ENCODE data around the gene TANGO2.
A peak's percentile ranks its signal among the peaks of the same experiment; 100 is the strongest.
"Not testable (repeated sequence)": the region's sequence is repeated elsewhere in the genome, so short reads cannot be mapped to it uniquely, and the experiment has no call there.

TANGO2 gene

DNA sequence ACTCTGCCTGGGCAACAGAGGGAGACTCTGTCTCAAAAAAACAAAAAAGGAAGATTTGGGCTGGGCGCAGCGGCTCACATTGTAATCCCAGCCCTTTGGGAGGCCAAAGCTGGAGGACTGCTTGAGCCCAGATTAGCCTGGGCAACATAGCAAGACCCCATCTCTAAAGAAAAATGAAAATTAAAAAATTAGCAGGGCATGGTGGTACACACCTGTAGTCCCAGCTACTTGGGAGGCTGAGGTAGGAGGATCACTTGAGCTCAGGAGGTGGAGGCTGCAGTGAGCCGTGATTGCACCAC lies 46.4 kb downstream of the TANGO2 start:
- not testable (repeated sequence) for DNase-seq, H3K27ac Mint-ChIP-seq, H3K4me3 Mint-ChIP-seq, H3K4me1 Mint-ChIP-seq, H3K36me3 Mint-ChIP-seq, H3K27me3 Mint-ChIP-seq, H3K9me3 Mint-ChIP-seq
- CTCF ChIA-PET = interaction anchor here (0.6 kb wide), 1 partner anchor 16 kb away, joined by 4 read pairs; no protein-coding TSS in a partner anchor

DNA sequence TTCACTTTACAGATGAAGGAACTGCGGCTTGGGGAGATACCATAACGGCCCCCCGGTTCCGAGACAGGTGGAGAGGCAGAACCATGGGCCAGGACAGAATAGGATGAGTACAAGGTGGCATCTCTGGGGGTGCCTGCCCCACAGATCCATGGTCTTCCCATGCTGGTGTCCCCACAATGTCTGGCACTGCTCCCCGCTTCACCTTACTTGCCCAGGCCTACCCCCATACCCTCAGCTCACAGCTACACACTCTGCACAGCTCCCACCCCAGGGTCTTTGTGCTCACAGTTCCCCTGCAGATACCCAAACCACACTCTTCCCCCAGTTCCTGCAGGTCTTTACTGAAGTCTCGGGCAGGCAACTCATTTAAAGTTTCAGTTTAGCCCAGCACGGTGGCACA lies 47.7 kb downstream of the TANGO2 start:
- CTCF ChIA-PET = no interaction called here
- no peaks in the 10 kb centered on the region for H3K9me3 Mint-ChIP-seq
- H3K27ac Mint-ChIP-seq = no peak overlapping the region
- no peaks in the 10 kb centered on the region for H3K36me3 Mint-ChIP-seq
- H3K4me3 Mint-ChIP-seq = no peak overlapping the region
- H3K27me3 Mint-ChIP-seq = peaks cover 5% of the 10 kb centered on the region
- no peak for DNase-seq
- no peaks in the 10 kb centered on the region for H3K4me1 Mint-ChIP-seq

DNA sequence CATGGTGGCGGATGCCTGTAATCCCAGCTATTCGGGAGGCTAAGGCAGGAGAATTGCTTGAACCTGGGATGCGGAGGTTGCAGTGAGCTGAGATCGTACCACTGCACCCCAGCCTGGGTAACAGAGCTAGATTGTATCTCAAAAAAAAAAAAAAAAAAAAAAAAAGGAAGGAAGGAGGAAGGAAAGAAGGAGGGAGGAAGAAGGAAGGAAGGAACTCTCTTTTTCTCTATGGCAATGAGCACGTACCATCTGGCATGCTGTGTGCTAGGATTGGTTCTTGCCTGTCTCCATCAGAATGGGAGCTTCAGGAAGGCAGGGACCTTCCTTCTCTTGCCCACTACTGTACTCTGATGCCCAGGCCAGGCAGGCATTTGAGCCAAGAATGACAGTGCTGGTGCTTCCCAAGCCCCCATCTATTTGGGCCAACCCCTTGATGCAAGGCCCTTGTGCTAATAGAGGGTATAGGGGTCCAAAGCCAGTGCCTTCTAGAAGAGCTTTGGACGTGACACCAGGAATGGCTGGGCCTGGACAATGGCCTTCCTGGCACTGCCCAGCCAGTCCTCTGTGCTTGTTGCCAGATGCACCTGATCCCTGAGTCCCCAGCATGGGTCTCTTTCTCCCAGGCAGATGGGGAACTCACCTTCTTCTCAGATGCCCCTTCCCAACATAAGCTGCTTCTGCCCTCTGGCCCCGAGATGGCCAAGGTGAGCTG lies 48.6 kb downstream of the TANGO2 start:
- H3K27me3 Mint-ChIP-seq = peaks cover 5% of the 10 kb centered on the region
- no peak for DNase-seq
- no peak overlapping the region for H3K27ac Mint-ChIP-seq
- no peaks in the 10 kb centered on the region for H3K9me3 Mint-ChIP-seq
- H3K4me1 Mint-ChIP-seq = no peaks in the 10 kb centered on the region
- H3K4me3 Mint-ChIP-seq = no peak overlapping the region
- CTCF ChIA-PET = no interaction called here
- H3K36me3 Mint-ChIP-seq = no peaks in the 10 kb centered on the region

DNA sequence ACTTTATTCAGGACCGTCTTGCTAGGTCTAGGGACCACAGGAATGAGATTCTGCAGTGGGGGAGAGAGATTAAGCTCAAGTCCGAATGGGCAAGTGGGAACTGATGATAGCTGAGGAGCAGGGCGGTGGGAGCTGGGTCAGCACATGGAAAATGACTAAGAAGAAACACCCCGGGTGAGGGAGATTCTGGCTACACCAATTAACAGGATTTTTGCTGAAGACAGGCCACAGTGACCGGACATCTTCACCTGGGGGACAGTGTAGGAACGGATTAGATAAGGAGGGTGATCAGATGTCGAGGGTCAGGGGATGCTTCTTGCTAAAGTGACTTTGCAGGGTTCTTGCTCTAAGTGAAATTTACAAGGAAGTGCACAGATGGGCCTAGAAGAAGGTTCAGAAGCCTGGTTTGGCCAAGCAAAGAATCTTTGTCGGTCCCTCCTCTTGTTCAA lies 50.6 kb downstream of the TANGO2 start:
- CTCF ChIA-PET = interaction anchor here (0.6 kb wide), 1 partner anchor 341 kb away, joined by 3 read pairs; no protein-coding TSS in a partner anchor
- H3K27ac Mint-ChIP-seq = no peak overlapping the region
- DNase-seq = no peak
- H3K9me3 Mint-ChIP-seq = no peaks in the 10 kb centered on the region
- H3K4me1 Mint-ChIP-seq = no peaks in the 10 kb centered on the region
- peaks cover 5% of the 10 kb centered on the region for H3K27me3 Mint-ChIP-seq
- no peaks in the 10 kb centered on the region for H3K36me3 Mint-ChIP-seq
- no peak overlapping the region for H3K4me3 Mint-ChIP-seq

DNA sequence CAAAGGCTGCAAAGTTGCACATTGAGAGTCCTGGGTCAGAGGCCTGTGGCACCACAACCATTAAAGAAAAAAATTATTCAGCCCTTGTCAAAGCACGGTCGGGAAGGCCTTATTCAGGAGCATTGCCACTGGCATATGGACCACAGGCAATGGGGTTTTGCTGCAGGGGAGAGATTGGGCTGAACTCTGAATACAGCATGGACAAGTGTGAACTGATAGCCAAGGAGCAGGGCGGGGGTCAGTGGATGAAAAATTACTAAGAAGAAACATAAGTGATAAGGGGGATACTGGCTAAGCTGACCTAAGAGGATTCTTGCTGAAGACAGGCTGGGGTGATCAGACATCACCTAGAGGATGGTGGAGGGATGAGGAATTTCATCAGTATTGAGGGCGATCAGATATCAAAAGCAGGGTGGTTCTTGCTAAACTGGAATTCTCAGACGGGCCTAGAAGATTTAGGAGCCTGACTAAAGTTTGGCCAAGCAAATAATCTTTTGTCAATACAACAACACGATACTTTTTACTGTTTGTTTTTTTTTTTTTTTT lies 55.8 kb downstream of the TANGO2 start:
- no peaks in the 10 kb centered on the region for H3K9me3 Mint-ChIP-seq
- no peaks in the 10 kb centered on the region for H3K27me3 Mint-ChIP-seq
- CTCF ChIA-PET = no interaction called here
- H3K36me3 Mint-ChIP-seq = peaks cover 8% of the 10 kb centered on the region
- H3K27ac Mint-ChIP-seq = no peak overlapping the region
- DNase-seq = no peak
- no peak overlapping the region for H3K4me3 Mint-ChIP-seq
- peaks cover 17% of the 10 kb centered on the region for H3K4me1 Mint-ChIP-seq

DNA sequence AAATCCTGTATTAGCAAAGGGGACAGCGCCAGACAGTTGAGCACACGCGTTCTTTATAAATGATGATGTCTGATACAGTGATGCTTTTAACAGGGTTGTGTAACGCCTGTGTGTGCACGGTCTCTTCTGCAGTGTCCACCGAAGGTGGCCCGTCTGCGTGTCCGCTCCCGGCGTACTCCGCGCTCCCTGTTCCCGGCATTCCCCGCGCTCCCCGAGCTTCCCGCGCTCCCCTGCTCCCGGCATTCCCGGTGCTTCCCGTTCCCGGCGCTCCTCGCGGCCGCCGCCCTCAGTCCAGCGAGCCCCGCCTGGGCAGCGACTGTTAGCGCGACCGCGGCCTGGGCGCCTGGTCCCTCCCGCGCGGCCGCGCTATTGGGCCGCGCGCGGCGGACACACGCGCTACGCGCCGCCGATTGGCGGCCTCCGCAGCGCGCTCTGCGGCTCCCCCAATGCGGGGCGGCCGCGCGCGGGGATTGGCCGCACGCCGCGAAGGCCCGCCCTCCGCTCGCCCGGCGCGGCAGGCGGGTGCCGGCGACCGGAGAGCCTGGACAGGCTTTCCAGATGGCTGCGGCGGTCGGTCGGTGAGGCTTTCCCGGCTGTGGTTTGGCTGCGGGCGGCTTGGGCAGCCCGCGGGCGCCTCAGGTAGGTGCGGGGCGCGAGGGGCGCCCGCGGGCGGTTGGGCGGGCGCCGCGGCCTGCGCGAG lies 59.0 kb downstream of the TANGO2 start, which contains the start of gene DGCR8:
TSS of gene DGCR8 (plus strand) at position 497 of the 700 bp plus-strand sequence. CDS start 5,723 bp downstream, outside the sequence.
- Mint-ChIP-seq H3K36me3 (peaks cover 14% of the 10 kb centered on the region), H3K27me3 (no peaks in the 10 kb centered on the region), H3K4me1 (peaks cover 45% of the 10 kb centered on the region), H3K9me3 (no peaks in the 10 kb centered on the region), H3K4me3 (peak within 1 kb of the TSS; percentile 94), H3K27ac (peak within 1 kb of the TSS; percentile 93)
- CTCF ChIA-PET = no interaction called here
- DNase-seq = peak; percentile 72

DNA sequence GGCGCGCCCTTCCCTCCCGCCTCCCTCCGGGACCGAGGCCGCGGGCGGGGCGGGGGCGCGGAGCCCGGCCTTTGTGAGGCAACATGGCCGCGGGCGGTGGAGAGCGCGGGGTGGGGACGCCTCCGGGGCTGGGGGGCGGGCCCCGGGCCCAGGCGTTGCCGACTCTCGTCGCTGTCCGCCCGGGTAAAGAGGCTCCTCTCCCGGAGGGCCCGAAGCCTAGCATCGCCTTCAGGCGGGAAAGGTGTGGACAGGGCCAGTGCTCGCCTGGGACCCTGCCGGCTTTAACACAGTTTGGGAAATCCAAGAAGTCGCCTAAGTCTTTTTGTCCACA lies 59.5 kb downstream of the TANGO2 start:
- Mint-ChIP-seq H3K27ac (peak overlapping the region; percentile 54), H3K4me3 (peak overlapping the region; percentile 79), H3K9me3 (no peaks in the 10 kb centered on the region), H3K36me3 (peaks cover 16% of the 10 kb centered on the region), H3K4me1 (peaks cover 46% of the 10 kb centered on the region), H3K27me3 (no peaks in the 10 kb centered on the region)
- DNase-seq = peak; percentile 81
- CTCF ChIA-PET = interaction anchor here (0.6 kb wide), 1 partner anchor 21 kb away, joined by 3 read pairs; no protein-coding TSS in a partner anchor

DNA sequence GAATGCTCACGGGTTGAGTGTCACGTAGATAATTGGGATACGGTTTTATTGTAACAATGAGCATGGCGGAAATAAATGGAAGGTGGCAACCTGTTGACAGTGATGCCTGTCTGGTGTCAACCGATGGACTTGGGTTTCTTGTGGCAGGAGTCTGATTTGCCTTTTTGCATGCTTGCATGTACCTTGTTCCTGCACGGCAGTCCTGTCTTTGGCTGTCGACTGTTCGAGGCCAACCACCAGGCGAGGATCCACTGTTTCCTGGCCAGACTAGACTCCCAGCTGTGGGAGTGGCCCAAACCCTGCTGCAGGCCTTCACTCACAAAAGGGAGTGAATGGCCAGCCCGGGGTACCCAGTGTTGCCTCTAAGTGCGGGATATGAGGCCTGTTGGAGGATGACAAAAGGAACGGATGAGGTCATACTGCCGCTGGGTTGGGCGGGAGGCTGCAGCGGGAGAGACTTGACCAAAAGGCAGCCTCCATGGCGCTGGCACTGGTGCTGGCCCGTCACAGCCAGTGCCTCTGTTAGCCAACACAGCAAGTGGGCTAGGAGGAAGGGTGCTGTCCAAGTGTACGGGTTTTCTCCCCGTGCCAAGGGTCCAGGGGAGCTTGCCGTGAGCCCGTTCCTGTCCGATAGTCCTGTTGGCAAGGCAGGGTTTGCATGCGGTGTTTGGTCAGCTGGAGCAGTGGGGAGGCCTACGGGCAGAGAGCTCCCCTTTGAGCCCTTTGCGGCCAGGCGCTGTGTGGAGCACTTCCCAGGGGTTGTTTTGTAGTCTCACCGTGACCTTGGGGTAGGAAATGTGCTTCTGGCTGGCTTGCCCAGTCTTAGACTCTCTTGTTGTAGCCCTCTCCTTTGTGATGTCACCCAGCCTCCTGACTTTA lies 60.1 kb downstream of the TANGO2 start:
- no peaks in the 10 kb centered on the region for H3K27me3 Mint-ChIP-seq
- peak overlapping the region; percentile 79 for H3K4me3 Mint-ChIP-seq
- H3K27ac Mint-ChIP-seq = peak overlapping the region; percentile 54
- peak; percentile 40 for DNase-seq
- peaks cover 21% of the 10 kb centered on the region for H3K36me3 Mint-ChIP-seq
- no peaks in the 10 kb centered on the region for H3K9me3 Mint-ChIP-seq
- H3K4me1 Mint-ChIP-seq = peaks cover 46% of the 10 kb centered on the region
- CTCF ChIA-PET = interaction anchor here (0.6 to 1.2 kb wide), 3 partner anchors 18 to 28 kb away, joined by 3 read pairs; no protein-coding TSS in a partner anchor

DNA sequence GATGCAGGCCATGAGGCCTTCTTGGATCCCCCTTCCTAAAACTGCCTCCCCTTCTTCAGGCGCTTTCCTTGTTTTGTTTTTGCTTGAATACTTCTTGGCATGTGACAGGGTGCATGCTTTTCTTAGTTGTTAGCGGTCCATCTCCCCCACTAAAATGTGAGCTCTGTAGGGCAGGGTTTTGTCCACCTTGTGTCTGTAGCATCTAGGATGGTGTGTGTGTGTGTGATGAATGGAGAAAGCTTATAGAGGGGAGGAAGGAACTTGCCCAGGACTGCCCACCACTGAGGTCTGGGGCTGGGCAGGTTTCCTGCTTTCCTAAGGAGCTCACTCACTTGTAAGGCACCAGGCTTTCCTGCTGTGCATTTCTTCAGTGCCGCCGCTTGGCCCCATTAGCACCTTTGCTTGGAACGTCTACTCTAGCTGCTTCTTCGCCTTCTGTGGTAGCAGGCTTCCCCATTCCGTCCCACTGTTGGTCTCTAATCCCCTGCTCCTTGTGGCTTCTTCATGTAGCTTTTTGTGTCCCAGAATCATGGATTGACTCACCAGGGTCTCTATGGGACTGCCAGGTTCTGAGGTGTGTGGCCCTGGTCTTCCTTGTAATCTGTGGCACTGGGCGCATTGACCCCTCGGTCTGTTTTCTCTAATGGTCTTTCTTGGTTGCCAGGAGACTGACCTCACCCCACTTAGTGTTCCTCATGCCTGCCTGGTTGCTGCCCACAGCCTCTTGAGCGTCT lies 62.4 kb downstream of the TANGO2 start:
- H3K27ac Mint-ChIP-seq = no peak overlapping the region
- H3K4me1 Mint-ChIP-seq = peaks cover 46% of the 10 kb centered on the region
- DNase-seq = no peak
- no peaks in the 10 kb centered on the region for H3K9me3 Mint-ChIP-seq
- peaks cover 40% of the 10 kb centered on the region for H3K36me3 Mint-ChIP-seq
- no peak overlapping the region for H3K4me3 Mint-ChIP-seq
- no peaks in the 10 kb centered on the region for H3K27me3 Mint-ChIP-seq
- CTCF ChIA-PET = interaction anchor here (0.6 to 1.7 kb wide), 3 partner anchors 16 to 28 kb away, joined by 3 to 4 read pairs (median 4); no protein-coding TSS in a partner anchor

DNA sequence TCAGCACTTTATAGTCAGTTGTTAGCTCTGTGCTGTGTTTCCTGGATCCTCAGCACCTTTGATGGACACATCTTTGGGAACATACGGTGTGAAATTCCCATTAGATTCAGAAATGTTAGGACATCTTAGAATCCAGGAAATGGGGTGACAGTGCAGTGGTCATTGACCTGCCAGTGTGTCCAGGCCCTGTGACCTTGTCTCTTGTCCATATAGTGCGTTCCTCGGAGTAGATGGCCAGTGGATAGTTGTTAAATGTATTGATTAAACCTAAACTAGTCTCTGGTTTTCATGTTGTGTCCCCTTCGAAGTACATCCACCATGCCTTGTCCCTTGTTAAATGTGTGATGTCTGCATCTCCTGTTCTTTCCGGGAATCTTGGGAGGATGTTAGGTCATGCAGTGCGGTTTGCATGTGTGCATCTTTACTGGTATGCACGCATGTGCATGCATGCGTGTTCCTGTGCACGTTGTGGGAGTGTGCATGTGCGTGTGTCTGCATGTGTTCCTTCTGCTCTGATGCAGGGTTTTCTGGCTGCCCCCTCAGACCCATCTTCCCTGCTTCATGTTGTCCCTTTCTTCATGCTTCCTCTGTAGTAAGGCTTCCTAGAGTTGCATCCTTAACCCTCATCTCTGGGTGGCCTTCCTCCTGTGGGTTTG lies 63.1 kb downstream of the TANGO2 start:
- Mint-ChIP-seq H3K27me3 (no peaks in the 10 kb centered on the region), H3K4me1 (peaks cover 46% of the 10 kb centered on the region), H3K36me3 (peaks cover 44% of the 10 kb centered on the region), H3K27ac (no peak overlapping the region), H3K9me3 (no peaks in the 10 kb centered on the region), H3K4me3 (no peak overlapping the region)
- CTCF ChIA-PET = interaction anchor here (0.8 to 1.7 kb wide), 2 partner anchors 18 to 27 kb away, joined by 3 to 4 read pairs; no protein-coding TSS in a partner anchor
- DNase-seq = no peak

DNA sequence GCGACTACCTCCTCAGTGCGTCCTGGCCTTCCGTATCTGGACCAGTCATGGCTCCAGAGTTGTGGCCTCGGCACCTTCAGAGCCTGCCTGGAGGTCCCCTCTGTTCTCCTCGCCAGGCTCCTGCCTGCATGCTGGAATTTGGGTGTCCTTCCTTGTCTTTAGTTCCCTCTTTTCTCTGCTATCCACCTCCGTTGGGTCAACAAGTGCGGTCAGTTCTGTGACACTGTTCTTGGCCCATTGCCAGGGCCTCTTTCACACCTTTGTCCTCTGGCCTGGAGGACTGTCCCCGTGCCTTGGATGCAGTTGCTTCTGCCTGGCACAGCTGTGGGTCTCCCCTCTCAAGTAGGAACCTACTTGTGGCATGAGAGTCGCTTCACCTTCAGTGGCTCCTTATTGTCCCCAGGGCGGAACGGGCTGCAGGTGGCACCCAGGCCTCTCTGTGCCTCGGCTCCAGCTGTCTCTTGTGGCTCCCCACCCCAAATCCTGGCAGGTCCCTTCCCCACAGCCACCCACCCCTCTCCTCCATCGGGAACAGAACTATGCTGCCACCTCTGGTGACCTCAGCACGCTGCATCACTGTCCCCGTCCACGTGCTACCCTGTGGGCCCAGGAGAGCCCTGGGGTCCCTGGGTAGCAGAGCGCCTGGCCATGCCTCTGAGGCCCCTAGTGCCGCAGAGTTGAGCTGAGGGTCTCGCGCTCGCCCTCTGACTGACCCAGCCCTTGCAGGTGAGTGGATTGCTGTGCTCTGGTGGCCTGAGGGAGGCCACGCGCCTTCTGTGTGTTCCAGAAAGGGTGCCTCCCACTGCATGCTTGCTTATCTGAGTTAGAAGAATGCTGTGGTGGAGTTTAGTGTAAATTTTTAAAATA lies 63.9 kb downstream of the TANGO2 start:
- no peaks in the 10 kb centered on the region for H3K27me3 Mint-ChIP-seq
- H3K4me3 Mint-ChIP-seq = no peak overlapping the region
- H3K4me1 Mint-ChIP-seq = peaks cover 42% of the 10 kb centered on the region
- CTCF ChIA-PET = no interaction called here
- peak; percentile 48 for DNase-seq
- no peaks in the 10 kb centered on the region for H3K9me3 Mint-ChIP-seq
- peak overlapping the region; percentile 31 for H3K27ac Mint-ChIP-seq
- H3K36me3 Mint-ChIP-seq = peaks cover 50% of the 10 kb centered on the region

DNA sequence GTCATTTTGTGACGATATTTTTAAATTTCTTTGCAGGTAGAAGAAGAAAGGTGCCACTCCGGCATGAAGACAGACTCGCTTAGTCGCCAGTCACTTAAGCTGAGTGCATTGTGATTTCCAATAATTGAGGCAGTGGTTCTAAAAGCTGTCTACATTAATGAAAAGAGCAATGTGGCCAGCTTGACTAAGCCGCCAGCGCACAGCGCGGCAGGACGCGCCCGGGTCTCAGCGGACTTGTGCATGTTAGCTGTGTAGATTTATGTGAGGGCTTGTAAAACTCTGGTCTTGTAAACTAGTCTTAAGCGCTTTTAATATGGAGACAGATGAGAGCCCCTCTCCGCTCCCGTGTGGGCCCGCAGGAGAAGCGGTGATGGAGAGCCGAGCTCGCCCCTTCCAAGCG lies 64.7 kb downstream of the TANGO2 start:
- H3K4me1 Mint-ChIP-seq = peaks cover 40% of the 10 kb centered on the region
- peaks cover 55% of the 10 kb centered on the region for H3K36me3 Mint-ChIP-seq
- no peaks in the 10 kb centered on the region for H3K27me3 Mint-ChIP-seq
- H3K9me3 Mint-ChIP-seq = no peaks in the 10 kb centered on the region
- no peak for DNase-seq
- no peak overlapping the region for H3K27ac Mint-ChIP-seq
- CTCF ChIA-PET = interaction anchor here (1.4 kb wide), 1 partner anchor 115 kb away, joined by 5 read pairs; no protein-coding TSS in a partner anchor
- no peak overlapping the region for H3K4me3 Mint-ChIP-seq

Data from activated naive CD4-positive, alpha-beta T cell treated with anti-CD3 and anti-CD28 coated beads, Interleukin-2, amount 10 ng/mL, durations not matched to agents 7 days and 5 days (primary cell).